Glutamatergic neuron (in vitro differentiated cells): ENCODE data around the gene TTC5. TPM values are rescaled to one million over a fixed set of nuclear protein-coding genes. Genes with fewer than 3 reads are reported as not detected.
A peak's percentile ranks its signal among the peaks of the same experiment; 100 is the strongest.

Experiments used
- DNase-seq: peaks from one replicate; pipeline ENCODE4 v3.0.0; 2022
- H3K27ac Mint-ChIP-seq: one replicate; pipeline ENCODE4 v1.8.0; 2020; ENCODE audit warnings: mild to moderate bottlenecking, mixed read lengths, inconsistent platforms; ENCODE audit not compliant: unreplicated experiment
- H3K27me3 Mint-ChIP-seq: one replicate; pipeline ENCODE4 v1.8.0; 2020; ENCODE audit warnings: mild to moderate bottlenecking, moderate library complexity, mixed read lengths, inconsistent platforms; ENCODE audit not compliant: unreplicated experiment
- H3K36me3 Mint-ChIP-seq: one replicate; pipeline ENCODE4 v1.8.0; 2020; ENCODE audit warnings: mild to moderate bottlenecking, mixed read lengths, inconsistent platforms; ENCODE audit not compliant: unreplicated experiment
- H3K4me1 Mint-ChIP-seq: one replicate; pipeline ENCODE4 v1.8.0; 2020; ENCODE audit warnings: mild to moderate bottlenecking, low read depth, mixed read lengths, inconsistent platforms; ENCODE audit not compliant: unreplicated experiment
- H3K4me3 Mint-ChIP-seq: one replicate; pipeline ENCODE4 v1.8.0; 2020; ENCODE audit warnings: mild to moderate bottlenecking, mixed read lengths, inconsistent platforms; ENCODE audit not compliant: unreplicated experiment
- H3K9me3 Mint-ChIP-seq: one replicate; pipeline ENCODE4 v1.8.0; 2020; ENCODE audit warnings: mild to moderate bottlenecking, moderate library complexity, mixed read lengths, inconsistent platforms; ENCODE audit not compliant: unreplicated experiment
- CTCF ChIP-seq: fragments of 200-600 bp; sonication (generic); IDR thresholded peaks from one replicate; pipeline ENCODE4 v1.5.0; 2021; ENCODE audit not compliant: partially characterized antibody, unreplicated experiment
- long read RNA-seq: library from polyadenylated mRNA; unstranded; transcript quantifications from one replicate; pipeline ENCODE4 v2.0.0, GENCODE V29; 2020; ENCODE audit not compliant: unreplicated experiment
- total RNA-seq: library from RNA; stranded (reverse); fragmentation: NEBNext Ultra II Directional; extraction: Animal tissue kit (Norgen Biotek cat#: 25700); gene quantifications from one replicate; pipeline ENCODE4 v1.2.1, GENCODE V29; 2021; ENCODE audit not compliant: unreplicated experiment

The TTC5 gene
- total RNA-seq: 37.4 TPM
- long read RNA-seq, full-length matches to known transcripts: 38 of 41 reads
- long read RNA-seq, partial matches to known transcripts: 0 of 41 reads
- long read RNA-seq, other reads (novel, unspliced or antisense): 3 of 41 reads

GRCh38 chr14:20305265-20306078 lies at the start of gene TTC5:
TSS of gene TTC5 (minus strand) at chr14:20305951. CDS start at chr14:20305937, 14 bp downstream.
- peaks cover 4% of the 10 kb centered on the region for H3K4me1 Mint-ChIP-seq
- peak; percentile 90 for DNase-seq
- H3K27me3 Mint-ChIP-seq: peaks cover 2% of the 10 kb centered on the region
- H3K36me3 Mint-ChIP-seq: peaks cover 5% of the 10 kb centered on the region
- H3K4me3 Mint-ChIP-seq: peak within 1 kb of the TSS; percentile 95
- TF ChIP-seq CTCF: peak; percentile 51
- H3K27ac Mint-ChIP-seq: peak within 1 kb of the TSS; percentile 3
- peaks cover 6% of the 10 kb centered on the region for H3K9me3 Mint-ChIP-seq

GRCh38 chr14:20350860-20351259 lies 45.1 kb upstream of the TTC5 start:
- H3K27me3 Mint-ChIP-seq: no peaks in the 10 kb centered on the region
- H3K4me1 Mint-ChIP-seq: no peaks in the 10 kb centered on the region
- no peak overlapping the region for H3K4me3 Mint-ChIP-seq
- TF ChIP-seq CTCF: no peak
- DNase-seq: no peak
- H3K36me3 Mint-ChIP-seq: no peaks in the 10 kb centered on the region
- H3K9me3 Mint-ChIP-seq: no peaks in the 10 kb centered on the region
- H3K27ac Mint-ChIP-seq: no peak overlapping the region

- no peaks in the 10 kb centered on the region for H3K27me3 Mint-ChIP-seq
These were observed 44.5 kb upstream of the TTC5 start for GRCh38 chr14:20350282-20350681.

GRCh38 chr14:20347747-20348146 lies 42.0 kb upstream of the TTC5 start:
- no peak overlapping the region for H3K27ac Mint-ChIP-seq
- peaks cover 2% of the 10 kb centered on the region for H3K4me1 Mint-ChIP-seq
- peaks cover 7% of the 10 kb centered on the region for H3K9me3 Mint-ChIP-seq
- TF ChIP-seq CTCF: no peak
- H3K4me3 Mint-ChIP-seq: no peak overlapping the region
- peaks cover 7% of the 10 kb centered on the region for H3K27me3 Mint-ChIP-seq
- no peak for DNase-seq
- H3K36me3 Mint-ChIP-seq: no peaks in the 10 kb centered on the region

More at GRCh38 chr14:20350282-20350681, 44.5 kb upstream of the TTC5 start:
- no peaks in the 10 kb centered on the region for H3K36me3 Mint-ChIP-seq
- H3K9me3 Mint-ChIP-seq: no peaks in the 10 kb centered on the region
- H3K4me3 Mint-ChIP-seq: no peak overlapping the region
- no peak for DNase-seq
- TF ChIP-seq CTCF: no peak
- no peak overlapping the region for H3K27ac Mint-ChIP-seq
- no peaks in the 10 kb centered on the region for H3K4me1 Mint-ChIP-seq

GRCh38 chr14:20346713-20347112 lies 41.0 kb upstream of the TTC5 start:
- H3K36me3 Mint-ChIP-seq: no peaks in the 10 kb centered on the region
- no peak overlapping the region for H3K4me3 Mint-ChIP-seq
- H3K27me3 Mint-ChIP-seq: peaks cover 11% of the 10 kb centered on the region
- peaks cover 2% of the 10 kb centered on the region for H3K4me1 Mint-ChIP-seq
- H3K9me3 Mint-ChIP-seq: peaks cover 7% of the 10 kb centered on the region
- no peak for TF ChIP-seq CTCF
- DNase-seq: no peak
- H3K27ac Mint-ChIP-seq: no peak overlapping the region
